HEK293 (cell line): ENCODE measurements around the gene USP6NL.

Experiments used
- GLI4 ChIP-seq: fragments of 450-650 bp; formaldehyde crosslinking; IDR thresholded peaks from 2 replicates; pipeline ENCODE4 v1.5.1; 2016; ENCODE audit warnings: missing biosample characterization, missing genetic modification characterization
- GLIS1 ChIP-seq: fragments of 450-650 bp; formaldehyde crosslinking; IDR thresholded peaks from 2 replicates; pipeline ENCODE4 v1.5.1; 2016; ENCODE audit warnings: missing biosample characterization, missing genetic modification characterization
- HOXC10 ChIP-seq: sonication (generic); formaldehyde crosslinking; IDR thresholded peaks from 2 replicates; pipeline ENCODE4 v1.8.1; 2023; ENCODE audit warnings: mild to moderate bottlenecking, missing genetic modification reagents
- KLF16 ChIP-seq: fragments of 450-650 bp; formaldehyde crosslinking; IDR thresholded peaks from 2 replicates; pipeline ENCODE4 v1.5.1; 2017; ENCODE audit warnings: missing biosample characterization, missing genetic modification characterization
- KLF8 ChIP-seq: fragments of 450-650 bp; formaldehyde crosslinking; IDR thresholded peaks from 2 replicates; pipeline ENCODE4 v1.5.1; 2016; ENCODE audit warnings: missing biosample characterization, missing genetic modification characterization
- MYNN ChIP-seq: fragments of 450-650 bp; formaldehyde crosslinking; IDR thresholded peaks from 2 replicates; pipeline ENCODE4 v1.5.1; 2016; ENCODE audit warnings: missing biosample characterization, missing genetic modification characterization, borderline replicate concordance
- OVOL3 ChIP-seq: fragments of 450-650 bp; formaldehyde crosslinking; IDR thresholded peaks from 2 replicates; pipeline ENCODE4 v1.5.1; 2016; ENCODE audit warnings: missing biosample characterization, missing genetic modification characterization
- TCF7L2 ChIP-seq: IDR thresholded peaks from 2 replicates; pipeline ENCODE4 v1.6.1; 2011; ENCODE audit warnings: low read depth, mild to moderate bottlenecking, inconsistent platforms, low read length, moderate library complexity, borderline replicate concordance
- ZBTB1 ChIP-seq: fragments of 450-650 bp; formaldehyde crosslinking; IDR thresholded peaks from 2 replicates; pipeline ENCODE4 v1.5.1; 2016; ENCODE audit warnings: missing biosample characterization, missing genetic modification characterization
- ZBTB21 ChIP-seq: fragments of 450-650 bp; formaldehyde crosslinking; IDR thresholded peaks from 2 replicates; pipeline ENCODE4 v1.5.1; 2017; ENCODE audit warnings: missing biosample characterization, missing genetic modification characterization
- ZEB2 ChIP-seq: fragments of 450-650 bp; formaldehyde crosslinking; IDR thresholded peaks from 2 replicates; pipeline ENCODE4 v1.5.1; 2016; ENCODE audit warnings: missing biosample characterization, missing genetic modification characterization
- ZNF157 ChIP-seq: fragments of 450-650 bp; formaldehyde crosslinking; IDR thresholded peaks from 2 replicates; pipeline ENCODE4 v1.5.1; 2016; ENCODE audit warnings: missing biosample characterization, missing genetic modification characterization
- ZNF239 ChIP-seq: fragments of 450-650 bp; formaldehyde crosslinking; IDR thresholded peaks from 2 replicates; pipeline ENCODE4 v1.5.1; 2016; ENCODE audit warnings: missing biosample characterization, missing genetic modification characterization
- ZNF398 ChIP-seq: fragments of 450-650 bp; formaldehyde crosslinking; IDR thresholded peaks from 2 replicates; pipeline ENCODE4 v1.5.1; 2017; ENCODE audit warnings: missing biosample characterization, missing genetic modification characterization
- ZNF426 ChIP-seq: fragments of 450-650 bp; formaldehyde crosslinking; IDR thresholded peaks from 2 replicates; pipeline ENCODE4 v1.5.1; 2017; ENCODE audit warnings: missing biosample characterization, missing genetic modification characterization, mild to moderate bottlenecking, inconsistent platforms, moderate library complexity
- ZNF521 ChIP-seq: fragments of 450-650 bp; formaldehyde crosslinking; IDR thresholded peaks from 2 replicates; pipeline ENCODE4 v1.5.1; 2017; ENCODE audit warnings: missing biosample characterization, mild to moderate bottlenecking, missing genetic modification characterization
- ZNF555 ChIP-seq: fragments of 450-650 bp; formaldehyde crosslinking; conservative IDR thresholded peaks from 2 replicates; pipeline ENCODE4 v1.5.1; 2017; ENCODE audit warnings: missing biosample characterization, mild to moderate bottlenecking, missing genetic modification characterization, inconsistent platforms
- ZNF558 ChIP-seq: fragments of 450-650 bp; formaldehyde crosslinking; IDR thresholded peaks from 2 replicates; pipeline ENCODE4 v1.5.1; 2016; ENCODE audit warnings: missing biosample characterization, missing genetic modification characterization
- ZNF830 ChIP-seq: fragments of 450-650 bp; IDR thresholded peaks from 2 replicates; pipeline ENCODE4 v1.5.0; 2018; ENCODE audit warnings: missing biosample characterization, missing genetic modification characterization, low read depth, mild to moderate bottlenecking, moderate library complexity
- ZNF837 ChIP-seq: fragments of 450-650 bp; formaldehyde crosslinking; IDR thresholded peaks from 2 replicates; pipeline ENCODE4 v1.5.1; 2016; ENCODE audit warnings: missing biosample characterization, missing genetic modification characterization
- ZSCAN18 ChIP-seq: fragments of 450-650 bp; formaldehyde crosslinking; IDR thresholded peaks from 2 replicates; pipeline ENCODE4 v1.5.1; 2016; ENCODE audit warnings: missing biosample characterization, missing genetic modification characterization
- ZSCAN23 ChIP-seq: fragments of 450-650 bp; formaldehyde crosslinking; IDR thresholded peaks from 2 replicates; pipeline ENCODE4 v1.5.1; 2016; ENCODE audit warnings: missing biosample characterization, missing genetic modification characterization
- TF ChIP-seq, protein P1 (sequence below): fragments of 450-650 bp; formaldehyde crosslinking; IDR thresholded peaks from 2 replicates; pipeline ENCODE4 v1.5.0; 2017; ENCODE audit warnings: missing biosample characterization, missing genetic modification characterization, borderline replicate concordance
- TF ChIP-seq, protein P2 (sequence below): fragments of 450-650 bp; formaldehyde crosslinking; IDR thresholded peaks from 2 replicates; pipeline ENCODE4 v1.5.1; 2016; ENCODE audit warnings: missing biosample characterization, missing genetic modification characterization
- TF ChIP-seq, protein P3 (sequence below): fragments of 450-650 bp; formaldehyde crosslinking; IDR thresholded peaks from 2 replicates; pipeline ENCODE4 v1.5.1; 2016; ENCODE audit warnings: missing biosample characterization, missing genetic modification characterization
- TF ChIP-seq, protein P4 (sequence below): fragments of 450-650 bp; formaldehyde crosslinking; IDR thresholded peaks from 2 replicates; pipeline ENCODE4 v1.5.1; 2016; ENCODE audit warnings: missing biosample characterization, missing genetic modification characterization

Gene USP6NL

GRCh38 chr10:11539191-11539868, 72.1 kb downstream of the USP6NL start (continued):
- TF ChIP-seq, protein P1, sequence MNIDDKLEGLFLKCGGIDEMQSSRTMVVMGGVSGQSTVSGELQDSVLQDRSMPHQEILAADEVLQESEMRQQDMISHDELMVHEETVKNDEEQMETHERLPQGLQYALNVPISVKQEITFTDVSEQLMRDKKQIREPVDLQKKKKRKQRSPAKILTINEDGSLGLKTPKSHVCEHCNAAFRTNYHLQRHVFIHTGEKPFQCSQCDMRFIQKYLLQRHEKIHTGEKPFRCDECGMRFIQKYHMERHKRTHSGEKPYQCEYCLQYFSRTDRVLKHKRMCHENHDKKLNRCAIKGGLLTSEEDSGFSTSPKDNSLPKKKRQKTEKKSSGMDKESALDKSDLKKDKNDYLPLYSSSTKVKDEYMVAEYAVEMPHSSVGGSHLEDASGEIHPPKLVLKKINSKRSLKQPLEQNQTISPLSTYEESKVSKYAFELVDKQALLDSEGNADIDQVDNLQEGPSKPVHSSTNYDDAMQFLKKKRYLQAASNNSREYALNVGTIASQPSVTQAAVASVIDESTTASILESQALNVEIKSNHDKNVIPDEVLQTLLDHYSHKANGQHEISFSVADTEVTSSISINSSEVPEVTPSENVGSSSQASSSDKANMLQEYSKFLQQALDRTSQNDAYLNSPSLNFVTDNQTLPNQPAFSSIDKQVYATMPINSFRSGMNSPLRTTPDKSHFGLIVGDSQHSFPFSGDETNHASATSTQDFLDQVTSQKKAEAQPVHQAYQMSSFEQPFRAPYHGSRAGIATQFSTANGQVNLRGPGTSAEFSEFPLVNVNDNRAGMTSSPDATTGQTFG (tag by site-specific recombination), result no peak
- TF ChIP-seq, protein P2, sequence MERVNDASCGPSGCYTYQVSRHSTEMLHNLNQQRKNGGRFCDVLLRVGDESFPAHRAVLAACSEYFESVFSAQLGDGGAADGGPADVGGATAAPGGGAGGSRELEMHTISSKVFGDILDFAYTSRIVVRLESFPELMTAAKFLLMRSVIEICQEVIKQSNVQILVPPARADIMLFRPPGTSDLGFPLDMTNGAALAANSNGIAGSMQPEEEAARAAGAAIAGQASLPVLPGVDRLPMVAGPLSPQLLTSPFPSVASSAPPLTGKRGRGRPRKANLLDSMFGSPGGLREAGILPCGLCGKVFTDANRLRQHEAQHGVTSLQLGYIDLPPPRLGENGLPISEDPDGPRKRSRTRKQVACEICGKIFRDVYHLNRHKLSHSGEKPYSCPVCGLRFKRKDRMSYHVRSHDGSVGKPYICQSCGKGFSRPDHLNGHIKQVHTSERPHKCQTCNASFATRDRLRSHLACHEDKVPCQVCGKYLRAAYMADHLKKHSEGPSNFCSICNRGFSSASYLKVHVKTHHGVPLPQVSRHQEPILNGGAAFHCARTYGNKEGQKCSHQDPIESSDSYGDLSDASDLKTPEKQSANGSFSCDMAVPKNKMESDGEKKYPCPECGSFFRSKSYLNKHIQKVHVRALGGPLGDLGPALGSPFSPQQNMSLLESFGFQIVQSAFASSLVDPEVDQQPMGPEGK, result peak; percentile 65; the same call in 1 of the 2 replicates
- TF ChIP-seq ZNF157 (tag by site-specific recombination) (no peak), ZNF555 (tag by site-specific recombination) (no peak), ZNF521 (tag by site-specific recombination) (no peak), MYNN (no peak), GLIS1 (tag by site-specific recombination) (no peak), ZEB2 (tag by site-specific recombination) (peak; percentile 98), ZSCAN23 (tag by site-specific recombination) (peak; percentile 93; the same call in 1 of the 2 replicates), ZNF830 (tag by site-specific recombination) (no peak), ZNF398 (tag by site-specific recombination) (peak; percentile 47), ZBTB21 (tag by site-specific recombination) (peak; percentile 69; the same call in 1 of the 2 replicates), OVOL3 (tag by site-specific recombination) (no peak), ZBTB1 (tag by site-specific recombination) (peak; percentile 69; the same call in 1 of the 2 replicates), ZNF837 (tag by site-specific recombination) (no peak), KLF8 (tag by site-specific recombination) (peak; percentile 44; the same call in 1 of the 2 replicates), HOXC10 (CRISPR knock-in tag) (no peak), ZNF558 (tag by site-specific recombination) (peak; percentile 72; the same call in 1 of the 2 replicates), GLI4 (no peak), TCF7L2 (no peak), ZSCAN18 (no peak), ZNF426 (no peak), ZNF239 (no peak), KLF16 (tag by site-specific recombination) (peak; percentile 51; the same call in 1 of the 2 replicates)
- TF ChIP-seq, protein P3, sequence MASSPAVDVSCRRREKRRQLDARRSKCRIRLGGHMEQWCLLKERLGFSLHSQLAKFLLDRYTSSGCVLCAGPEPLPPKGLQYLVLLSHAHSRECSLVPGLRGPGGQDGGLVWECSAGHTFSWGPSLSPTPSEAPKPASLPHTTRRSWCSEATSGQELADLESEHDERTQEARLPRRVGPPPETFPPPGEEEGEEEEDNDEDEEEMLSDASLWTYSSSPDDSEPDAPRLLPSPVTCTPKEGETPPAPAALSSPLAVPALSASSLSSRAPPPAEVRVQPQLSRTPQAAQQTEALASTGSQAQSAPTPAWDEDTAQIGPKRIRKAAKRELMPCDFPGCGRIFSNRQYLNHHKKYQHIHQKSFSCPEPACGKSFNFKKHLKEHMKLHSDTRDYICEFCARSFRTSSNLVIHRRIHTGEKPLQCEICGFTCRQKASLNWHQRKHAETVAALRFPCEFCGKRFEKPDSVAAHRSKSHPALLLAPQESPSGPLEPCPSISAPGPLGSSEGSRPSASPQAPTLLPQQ (tag by site-specific recombination), result peak; percentile 65
- TF ChIP-seq, protein P4, sequence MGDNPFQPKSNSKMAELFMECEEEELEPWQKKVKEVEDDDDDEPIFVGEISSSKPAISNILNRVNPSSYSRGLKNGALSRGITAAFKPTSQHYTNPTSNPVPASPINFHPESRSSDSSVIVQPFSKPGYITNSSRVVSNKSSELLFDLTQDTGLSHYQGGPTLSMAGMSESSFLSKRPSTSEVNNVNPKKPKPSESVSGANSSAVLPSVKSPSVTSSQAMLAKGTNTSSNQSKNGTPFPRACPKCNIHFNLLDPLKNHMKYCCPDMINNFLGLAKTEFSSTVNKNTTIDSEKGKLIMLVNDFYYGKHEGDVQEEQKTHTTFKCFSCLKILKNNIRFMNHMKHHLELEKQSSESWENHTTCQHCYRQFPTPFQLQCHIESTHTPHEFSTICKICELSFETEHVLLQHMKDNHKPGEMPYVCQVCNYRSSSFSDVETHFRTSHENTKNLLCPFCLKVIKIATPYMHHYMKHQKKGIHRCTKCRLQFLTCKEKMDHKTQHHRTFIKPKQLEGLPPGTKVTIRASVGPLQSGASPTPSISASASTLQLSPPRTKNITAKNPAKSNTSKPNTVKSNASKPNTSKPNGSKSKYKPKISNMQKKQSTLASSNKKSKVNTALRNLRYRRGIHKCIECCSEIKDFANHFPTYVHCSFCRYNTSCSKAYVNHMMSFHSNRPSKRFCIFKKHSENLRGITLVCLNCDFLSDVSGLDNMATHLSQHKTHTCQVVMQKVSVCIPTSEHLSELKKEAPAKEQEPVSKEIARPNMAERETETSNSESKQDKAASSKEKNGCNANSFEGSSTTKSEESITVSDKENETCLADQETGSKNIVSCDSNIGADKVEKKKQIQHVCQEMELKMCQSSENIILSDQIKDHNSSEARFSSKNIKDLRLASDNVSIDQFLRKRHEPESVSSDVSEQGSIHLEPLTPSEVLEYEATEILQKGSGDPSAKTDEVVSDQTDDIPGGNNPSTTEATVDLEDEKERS, result no peak
